ENCODE data around the gene ERAL1. TPM values are rescaled to one million over a fixed set of nuclear protein-coding genes. Genes with fewer than 3 reads are reported as not detected.
A peak's percentile ranks its signal among the peaks of the same experiment; 100 is the strongest.

Gene ERAL1
- total and polyA plus RNA-seq, 2 of the 8 experiments (the other 6 are each of a cell fraction or from before 2014, with no cell fraction given), result 67.8 to 122 TPM

- no peak for TF ChIP-seq CHD7 (IDR thresholded peaks at IDR 0.05; ENCODE audit: insufficient replicate concordance, low read length)
- peak; percentile 74 for TF ChIP-seq SP2 (IDR thresholded peaks at IDR 0.05; ENCODE audit: low read length)
- TF ChIP-seq E2F6 (IDR thresholded peaks at IDR 0.05), result no peak
- no peak for TF ChIP-seq BRCA1 (IDR thresholded peaks at IDR 0.05; ENCODE audit: low read depth, low read length)
- peak; percentile 45; the same call in 1 of the 2 replicates for TF ChIP-seq EGR1 (IDR thresholded peaks at IDR 0.05; ENCODE audit: borderline replicate concordance, low read depth, low read length)
- no peak for TF ChIP-seq TCF12 (IDR thresholded peaks at IDR 0.05; ENCODE audit: low read depth, low read length)
- TF ChIP-seq SP1 (IDR thresholded peaks at IDR 0.05; ENCODE audit: low read depth, low read length), result peak; percentile 96
Measured at GRCh38 chr17:28812091-28812747, 42.6 kb upstream of the ERAL1 start (continued).

Measured in H1 (cell line).